ENCODE data around the gene CCDC196. TPM values are rescaled to one million over a fixed set of nuclear protein-coding genes. Genes with fewer than 3 reads are reported as not detected.
"Not testable (repeated sequence)": the region's sequence is repeated elsewhere in the genome, so short reads cannot be mapped to it uniquely, and the experiment has no call there.

The CCDC196 gene
- total and polyA plus RNA-seq, 10 of the 15 experiments (the other 5 are each of a cell fraction or from before 2014, with no cell fraction given) = 0.03 to 0.52 (median 0.28) TPM; not detected in 7

- ChIA-PET POLR2A (no interaction called here), CTCF (no interaction called here), SMC1A (ENCODE audit: uncharacterized antibody, unreplicated experiment) (no interaction called here), RAD21 (ENCODE audit: unreplicated experiment) (no interaction called here)
- no peak for ATAC-seq
- H3K36me3 ChIP-seq (ENCODE audit: control insufficient read depth in 2 of 2, insufficient read depth in 2 of 2, low read length in 1 of 2) = no peaks in the 10 kb centered on the region
- no peak for FAIRE-seq
- TF ChIP-seq ESRRA (IDR thresholded peaks at IDR 0.05; ENCODE audit: low read length) (no peak), ZNF274 (IDR thresholded peaks at IDR 0.05; ENCODE audit: insufficient read depth, insufficient read length) (no peak), NBN (IDR thresholded peaks at IDR 0.05) (no peak), NFYB (IDR thresholded peaks at IDR 0.05; ENCODE audit: insufficient read depth, low read depth, low read length) (no peak), MEF2B (IDR thresholded peaks at IDR 0.05; ENCODE audit: partially characterized antibody, poor library complexity, severe bottlenecking) (no peak), PAX8 (IDR thresholded peaks at IDR 0.05) (no peak), SUZ12 (IDR thresholded peaks at IDR 0.05; ENCODE audit: unreplicated experiment) (no peak), GATAD2B (conservative IDR thresholded peaks at IDR 0.05; ENCODE audit: low read depth) (no peak)
- TF ChIP-seq, protein P1, sequence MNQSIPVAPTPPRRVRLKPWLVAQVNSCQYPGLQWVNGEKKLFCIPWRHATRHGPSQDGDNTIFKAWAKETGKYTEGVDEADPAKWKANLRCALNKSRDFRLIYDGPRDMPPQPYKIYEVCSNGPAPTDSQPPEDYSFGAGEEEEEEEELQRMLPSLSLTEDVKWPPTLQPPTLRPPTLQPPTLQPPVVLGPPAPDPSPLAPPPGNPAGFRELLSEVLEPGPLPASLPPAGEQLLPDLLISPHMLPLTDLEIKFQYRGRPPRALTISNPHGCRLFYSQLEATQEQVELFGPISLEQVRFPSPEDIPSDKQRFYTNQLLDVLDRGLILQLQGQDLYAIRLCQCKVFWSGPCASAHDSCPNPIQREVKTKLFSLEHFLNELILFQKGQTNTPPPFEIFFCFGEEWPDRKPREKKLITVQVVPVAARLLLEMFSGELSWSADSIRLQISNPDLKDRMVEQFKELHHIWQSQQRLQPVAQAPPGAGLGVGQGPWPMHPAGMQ (IDR thresholded peaks at IDR 0.05; ENCODE audit: borderline replicate concordance) = no peak
- in situ Hi-C loops (cut with MboI) = no loop called here
- no peak overlapping the region for H3K4me2 ChIP-seq (ENCODE audit: control insufficient read depth, insufficient read depth)
- no peaks in the 10 kb centered on the region; the same call in 1 of the 3 replicates for H3K9me3 ChIP-seq (replicated peaks; ENCODE audit: control insufficient read depth, insufficient read depth, low read length)
- no TSS peak for BruUV-seq (replicated peaks)
- no peak overlapping the region for H3K27ac ChIP-seq (ENCODE audit: control insufficient read depth, insufficient read depth)
- H3K79me2 ChIP-seq (ENCODE audit: control insufficient read depth, insufficient read depth, low read length) = peaks cover 11% of the 10 kb centered on the region
- intact Hi-C loops (cut with micrococcal nuclease; ENCODE audit: unreplicated experiment) = no loop called here
- H3K4me3 ChIP-seq = no peak overlapping the region
- no peaks in the 10 kb centered on the region for H3K4me1 ChIP-seq (ENCODE audit: control insufficient read depth, insufficient read depth, low read length)
- no peak overlapping the region for H2AFZ ChIP-seq (ENCODE audit: control insufficient read depth, low read depth, low read length)
- DNase-seq (ENCODE audit: low read depth, low spot score) = no peak
- H3K27me3 ChIP-seq (replicated peaks in 1 of 2; ENCODE audit: control insufficient read depth in 2 of 2, insufficient read depth in 2 of 2, low read length in 1 of 2) = no peaks in the 10 kb centered on the region
- H3K9ac ChIP-seq (ENCODE audit: control insufficient read depth, insufficient read depth, low read length) = no peak overlapping the region
- no peaks in the 10 kb centered on the region for H4K20me1 ChIP-seq (ENCODE audit: control insufficient read depth, insufficient read depth)
- 93% methylated on average over 2 of the region's 2 CpGs for WGBS (ENCODE audit: insufficient coverage, insufficient replicate concordance, low lambda C conversion rate, missing lambda C conversion rate)
Observed at GRCh38 chr14:66543996-66544395, 57.8 kb downstream of the CCDC196 start.

DNA sequence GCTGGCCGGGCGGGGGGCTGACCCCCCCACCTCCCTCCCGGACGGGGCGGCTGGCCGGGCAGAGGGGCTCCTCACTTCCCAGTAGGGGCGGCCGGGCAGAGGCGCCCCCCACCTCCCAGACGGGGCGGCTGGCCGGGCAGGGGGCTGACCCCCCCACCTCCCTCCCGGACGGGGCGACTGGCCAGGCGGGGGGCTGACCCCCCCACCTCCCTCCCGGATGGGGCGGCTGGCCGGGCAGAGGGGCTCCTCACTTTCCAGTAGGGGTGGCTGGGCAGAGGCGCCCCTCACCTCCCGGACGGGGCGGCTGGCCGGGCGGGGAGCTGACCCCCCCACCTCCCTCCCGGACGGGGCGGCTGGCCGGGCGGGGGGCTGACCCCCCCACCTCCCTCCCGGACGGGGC, 59.0 kb downstream of the CCDC196 start:
- H3K4me1 ChIP-seq (ENCODE audit: control insufficient read depth, insufficient read depth, low read length); H4K20me1 ChIP-seq (ENCODE audit: control insufficient read depth, insufficient read depth); DNase-seq (ENCODE audit: low read depth, low spot score); intact Hi-C loops (cut with micrococcal nuclease; ENCODE audit: unreplicated experiment); H3K27me3 ChIP-seq (replicated peaks in 1 of 2; ENCODE audit: control insufficient read depth in 2 of 2, insufficient read depth in 2 of 2, low read length in 1 of 2); in situ Hi-C loops (cut with MboI); H3K36me3 ChIP-seq (ENCODE audit: control insufficient read depth in 2 of 2, insufficient read depth in 2 of 2, low read length in 1 of 2); H2AFZ ChIP-seq (ENCODE audit: control insufficient read depth, low read depth, low read length); H3K79me2 ChIP-seq (ENCODE audit: control insufficient read depth, insufficient read depth, low read length); SMC1A ChIA-PET (ENCODE audit: uncharacterized antibody, unreplicated experiment); H3K4me2 ChIP-seq (ENCODE audit: control insufficient read depth, insufficient read depth); H3K27ac ChIP-seq (ENCODE audit: control insufficient read depth, insufficient read depth); RAD21 ChIA-PET (ENCODE audit: unreplicated experiment); H3K9ac ChIP-seq (ENCODE audit: control insufficient read depth, insufficient read depth, low read length); H3K4me3 ChIP-seq; CTCF ChIA-PET; POLR2A ChIA-PET; ATAC-seq; H3K9me3 ChIP-seq (replicated peaks; ENCODE audit: control insufficient read depth, insufficient read depth, low read length); BruUV-seq (replicated peaks); FAIRE-seq: not testable (repeated sequence)
- no CpG with 5 or more reads among the region's 32 CpGs for WGBS (ENCODE audit: insufficient coverage, insufficient replicate concordance, low lambda C conversion rate, missing lambda C conversion rate)

- RAD21 ChIA-PET (ENCODE audit: unreplicated experiment); H3K4me3 ChIP-seq; DNase-seq (ENCODE audit: low read depth, low spot score); SMC1A ChIA-PET (ENCODE audit: uncharacterized antibody, unreplicated experiment); H2AFZ ChIP-seq (ENCODE audit: control insufficient read depth, low read depth, low read length); H3K79me2 ChIP-seq (ENCODE audit: control insufficient read depth, insufficient read depth, low read length); BruUV-seq (replicated peaks); POLR2A ChIA-PET; H3K9me3 ChIP-seq (replicated peaks; ENCODE audit: control insufficient read depth, insufficient read depth, low read length); ATAC-seq; H3K9ac ChIP-seq (ENCODE audit: control insufficient read depth, insufficient read depth, low read length); H3K4me2 ChIP-seq (ENCODE audit: control insufficient read depth, insufficient read depth); H3K4me1 ChIP-seq (ENCODE audit: control insufficient read depth, insufficient read depth, low read length); FAIRE-seq; intact Hi-C loops (cut with micrococcal nuclease; ENCODE audit: unreplicated experiment); in situ Hi-C loops (cut with MboI); H3K27ac ChIP-seq (ENCODE audit: control insufficient read depth, insufficient read depth); H4K20me1 ChIP-seq (ENCODE audit: control insufficient read depth, insufficient read depth); H3K36me3 ChIP-seq (ENCODE audit: control insufficient read depth in 2 of 2, insufficient read depth in 2 of 2, low read length in 1 of 2); CTCF ChIA-PET; H3K27me3 ChIP-seq (replicated peaks in 1 of 2; ENCODE audit: control insufficient read depth in 2 of 2, insufficient read depth in 2 of 2, low read length in 1 of 2): not testable (repeated sequence)
- WGBS (ENCODE audit: insufficient coverage, insufficient replicate concordance, low lambda C conversion rate, missing lambda C conversion rate) = 100% methylated on average over 2 of the region's 32 CpGs
Observed at GRCh38 chr14:66545751-66546150, 59.6 kb downstream of the CCDC196 start.
